RWPE1 (cell line): Measurements from ENCODE around the gene BLVRA.
"Not testable (repeated sequence)": the region's sequence is repeated elsewhere in the genome, so short reads cannot be mapped to it uniquely, and the experiment has no call there.

Experiments
- CTCF ChIA-PET: fragments of 350-600 bp; sonication (Branson Sonifier 250); formaldehyde crosslinking; extraction: SDS; loops from one replicate; lab custom pipeline; 2021; lab: Yijun Ruan, JAX
- POLR2A ChIA-PET: fragments of 400-600 bp; formaldehyde crosslinking; extraction: SDS; loops from one replicate; lab custom pipeline; 2020; ENCODE audit warnings: antibody characterized with exemption; ENCODE audit not compliant: low non-redundant PET; lab: Yijun Ruan, JAX
- DNase-seq: peaks from one replicate; pipeline ENCODE4 v3.0.0; 2012; ENCODE audit warnings: low spot score
- H3K27ac ChIP-seq: fragments of 450-650 bp; 2 replicates; pipeline ENCODE4 v1.5.1; 2017
- TF ChIP-seq, protein P1 (sequence below): fragments of 450-650 bp; conservative IDR thresholded peaks from 2 replicates; pipeline ENCODE4 v1.5.1; 2017; ENCODE audit warnings: low read depth, mild to moderate bottlenecking

BLVRA gene

GRCh38 chr7:43779045-43779812 lies 20.7 kb downstream of the BLVRA start:
- peak overlapping the region; percentile 85 for H3K27ac ChIP-seq
- POLR2A ChIA-PET, result no interaction called here
- CTCF ChIA-PET, result interaction anchor here (0.7 kb wide), 1 partner anchor 19 kb away, joined by 3 read pairs; no protein-coding TSS in a partner anchor
- no peak for DNase-seq
- TF ChIP-seq, protein P1, sequence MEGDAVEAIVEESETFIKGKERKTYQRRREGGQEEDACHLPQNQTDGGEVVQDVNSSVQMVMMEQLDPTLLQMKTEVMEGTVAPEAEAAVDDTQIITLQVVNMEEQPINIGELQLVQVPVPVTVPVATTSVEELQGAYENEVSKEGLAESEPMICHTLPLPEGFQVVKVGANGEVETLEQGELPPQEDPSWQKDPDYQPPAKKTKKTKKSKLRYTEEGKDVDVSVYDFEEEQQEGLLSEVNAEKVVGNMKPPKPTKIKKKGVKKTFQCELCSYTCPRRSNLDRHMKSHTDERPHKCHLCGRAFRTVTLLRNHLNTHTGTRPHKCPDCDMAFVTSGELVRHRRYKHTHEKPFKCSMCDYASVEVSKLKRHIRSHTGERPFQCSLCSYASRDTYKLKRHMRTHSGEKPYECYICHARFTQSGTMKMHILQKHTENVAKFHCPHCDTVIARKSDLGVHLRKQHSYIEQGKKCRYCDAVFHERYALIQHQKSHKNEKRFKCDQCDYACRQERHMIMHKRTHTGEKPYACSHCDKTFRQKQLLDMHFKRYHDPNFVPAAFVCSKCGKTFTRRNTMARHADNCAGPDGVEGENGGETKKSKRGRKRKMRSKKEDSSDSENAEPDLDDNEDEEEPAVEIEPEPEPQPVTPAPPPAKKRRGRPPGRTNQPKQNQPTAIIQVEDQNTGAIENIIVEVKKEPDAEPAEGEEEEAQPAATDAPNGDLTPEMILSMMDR, result no peak

DNA sequence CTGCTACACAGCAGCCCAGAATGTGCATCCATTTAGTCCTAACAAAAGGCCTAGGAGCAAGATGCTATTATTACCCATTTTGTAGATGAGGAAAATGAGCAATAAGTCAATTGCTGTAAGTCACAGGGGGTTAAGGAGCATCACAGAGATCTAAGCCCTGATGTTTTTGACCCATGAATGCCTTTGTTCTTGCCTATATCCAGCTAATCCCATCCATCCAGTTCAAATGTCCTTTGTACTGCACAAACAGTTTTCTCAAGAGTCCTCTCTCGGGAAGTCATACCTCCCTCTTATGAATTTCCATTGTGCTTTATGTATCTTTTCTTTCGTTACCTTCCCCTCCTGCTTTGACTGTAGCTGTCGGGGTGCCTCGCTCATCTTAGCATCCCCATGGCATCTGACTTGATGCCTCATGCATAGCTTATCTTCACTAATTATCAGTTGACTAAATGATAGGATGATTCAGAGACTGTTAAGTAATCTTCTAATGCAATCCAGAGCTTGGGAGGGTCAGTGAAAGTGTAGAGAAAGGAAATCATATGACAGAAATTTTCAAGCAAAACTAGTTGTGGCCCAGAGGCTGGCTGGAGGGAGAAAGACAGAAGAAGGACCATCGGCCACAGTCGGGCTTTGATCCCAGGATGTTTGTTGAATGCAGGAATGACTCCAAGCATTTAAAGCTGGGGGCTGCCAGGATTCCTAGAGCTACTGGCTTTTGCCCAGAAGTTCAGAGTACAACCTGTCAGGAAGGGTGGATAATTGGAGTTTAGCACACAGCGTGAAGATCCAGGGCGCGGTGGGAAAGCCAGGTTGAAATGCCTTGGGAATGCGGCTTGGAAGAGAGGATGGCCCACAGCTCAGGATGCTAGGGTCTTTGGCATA lies 23.5 kb downstream of the BLVRA start:
- TF ChIP-seq, protein P1, result no peak
- no peak overlapping the region for H3K27ac ChIP-seq
- ChIA-PET POLR2A (interaction anchor here (0.8 kb wide), 1 partner anchor 23 kb away, joined by 3 read pairs; the partner anchor contains the start of gene BLVRA), CTCF (interaction anchor here (1.0 to 1.2 kb wide), 2 partner anchors 57 to 199 kb away, joined by 4 to 5 read pairs; partner anchors contain the start of gene STK17A)
- peak; percentile 36 for DNase-seq

- ChIA-PET CTCF (interaction anchor here (1.0 to 1.2 kb wide), 2 partner anchors 56 to 200 kb away, joined by 4 to 5 read pairs; partner anchors contain the start of gene STK17A), POLR2A (no interaction called here)
- no peak overlapping the region for H3K27ac ChIP-seq
- no peak for DNase-seq
- TF ChIP-seq, protein P1, result no peak
Measured at GRCh38 chr7:43782768-43783555, 24.5 kb downstream of the BLVRA start.

GRCh38 chr7:43784030-43784584 lies 25.6 kb downstream of the BLVRA start:
- TF ChIP-seq, protein P1, result no peak
- no peak for DNase-seq
- ChIA-PET POLR2A (no interaction called here), CTCF (interaction anchor here (0.7 kb wide), 1 partner anchor 285 kb away, joined by 3 read pairs; no protein-coding TSS in a partner anchor)
- no peak overlapping the region for H3K27ac ChIP-seq

- H3K27ac ChIP-seq, POLR2A ChIA-PET, CTCF ChIA-PET, DNase-seq: not testable (repeated sequence)
Measured at GRCh38 chr7:43784585-43785087, 26.2 kb downstream of the BLVRA start.

DNA sequence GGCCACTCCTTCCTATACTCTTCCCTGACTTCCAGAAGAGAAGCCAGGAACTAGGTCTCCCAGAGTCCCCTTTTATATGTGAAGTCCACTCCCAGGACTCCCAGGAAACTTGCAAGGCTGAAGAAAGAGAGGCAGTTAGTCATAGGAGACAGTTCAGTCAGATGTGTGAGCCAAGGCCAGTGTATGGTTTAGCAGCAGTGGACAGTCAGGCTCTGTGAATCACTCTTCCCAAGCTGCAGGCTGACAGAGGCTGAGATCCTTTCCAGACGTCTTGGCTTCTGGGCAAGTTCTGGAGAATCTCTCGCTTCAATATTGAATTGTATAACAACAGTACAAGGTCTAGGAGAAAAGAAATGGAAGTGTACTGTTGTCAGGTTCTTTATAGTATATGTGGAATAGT lies 26.9 kb downstream of the BLVRA start:
- ChIA-PET CTCF (no interaction called here), POLR2A (no interaction called here)
- peak; percentile 38 for DNase-seq
- H3K27ac ChIP-seq, result no peak overlapping the region
- TF ChIP-seq, protein P1, result no peak
